Thoracic aorta (tissue), 2 donors: ENCODE measurements around the gene CYP1A1. TPM values are rescaled to one million over a fixed set of nuclear protein-coding genes. Genes with fewer than 3 reads are reported as not detected.

Experiments used
- ATAC-seq: fragments of 150-250 bp; one replicate; pipeline ENCODE4 v1.8.0; 2017; ENCODE audit warnings: low read depth; ENCODE audit not compliant: insufficient number of reproducible peaks, low FRiP score
- DNase-seq: peaks from one replicate; pipeline ENCODE4 v3.0.0-alpha.2; 2020; ENCODE audit warnings: low spot score
- H3K27ac ChIP-seq, 2 donors: fragments of 200-600 bp; sonication (generic); 1 replicate in 1 of 2; 2 replicates in 1 of 2; pipeline ENCODE4 v1.5.1; 2016; ENCODE audit warnings: mild to moderate bottlenecking in 2 of 2, moderate library complexity in 2 of 2
- H3K27me3 ChIP-seq: fragments of 200-600 bp; sonication (generic); replicated peaks from 2 replicates; pipeline ENCODE4 v1.6.0; 2016; ENCODE audit warnings: mild to moderate bottlenecking; ENCODE audit not compliant: insufficient read depth
- H3K36me3 ChIP-seq: fragments of 200-600 bp; sonication (generic); one replicate; pipeline ENCODE4 v1.5.1; 2016
- H3K4me1 ChIP-seq, 2 donors: fragments of 200-600 bp; sonication (generic); 1 replicate in 1 of 2; 2 replicates in 1 of 2; pipeline versions ENCODE4 v1.5.1 to v1.6.0; 2016; ENCODE audit warnings: low read depth in 2 of 2, mild to moderate bottlenecking in 1 of 2; ENCODE audit not compliant: control insufficient read depth in 1 of 2
- H3K4me3 ChIP-seq: fragments of 200-600 bp; sonication (generic); 2 replicates; pipeline ENCODE4 v1.5.1; 2016; ENCODE audit warnings: mild to moderate bottlenecking
- H3K9me3 ChIP-seq: fragments of 200-600 bp; sonication (generic); 2 replicates; pipeline ENCODE4 v1.5.1; 2016
- total RNA-seq, 2 donors: library from RNA; depleted of rRNA; stranded (reverse); fragments of >200 nt; gene quantifications; one replicate each; pipeline versions ENCODE4 v1.1.0 to v1.2.3, GENCODE V29; 2016
- TF ChIP-seq, protein P1 (sequence below): fragments of 200-600 bp; sonication (generic); IDR thresholded peaks from one replicate; pipeline ENCODE4 v1.5.1; 2019; ENCODE audit warnings: antibody characterized with exemption

CYP1A1 gene
- total RNA-seq, 2 donors from 2014 or later = 0.54 TPM; not detected in 1

DNA sequence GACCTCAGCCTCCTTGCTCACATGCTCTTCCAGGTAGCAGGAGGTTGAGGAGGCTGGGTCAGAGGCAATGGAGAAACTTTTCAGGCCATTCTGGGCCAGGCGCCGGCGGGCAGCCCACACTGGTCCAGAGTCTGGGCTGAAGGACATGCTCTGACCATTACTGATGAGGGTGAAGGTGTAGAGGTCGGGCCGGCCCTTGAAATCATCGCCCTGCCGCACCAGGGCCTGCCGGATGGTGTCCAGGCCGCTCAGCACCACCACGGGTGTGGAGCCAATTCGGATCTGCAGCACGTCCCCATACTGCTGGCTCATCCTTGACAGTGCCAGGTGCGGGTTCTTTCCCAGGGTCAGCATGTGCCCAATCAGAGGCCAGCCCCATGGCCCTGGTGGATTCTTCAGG, 2.7 kb downstream of the CYP1A1 start:
- H3K4me3 ChIP-seq = no peak overlapping the region
- TF ChIP-seq, protein P1, sequence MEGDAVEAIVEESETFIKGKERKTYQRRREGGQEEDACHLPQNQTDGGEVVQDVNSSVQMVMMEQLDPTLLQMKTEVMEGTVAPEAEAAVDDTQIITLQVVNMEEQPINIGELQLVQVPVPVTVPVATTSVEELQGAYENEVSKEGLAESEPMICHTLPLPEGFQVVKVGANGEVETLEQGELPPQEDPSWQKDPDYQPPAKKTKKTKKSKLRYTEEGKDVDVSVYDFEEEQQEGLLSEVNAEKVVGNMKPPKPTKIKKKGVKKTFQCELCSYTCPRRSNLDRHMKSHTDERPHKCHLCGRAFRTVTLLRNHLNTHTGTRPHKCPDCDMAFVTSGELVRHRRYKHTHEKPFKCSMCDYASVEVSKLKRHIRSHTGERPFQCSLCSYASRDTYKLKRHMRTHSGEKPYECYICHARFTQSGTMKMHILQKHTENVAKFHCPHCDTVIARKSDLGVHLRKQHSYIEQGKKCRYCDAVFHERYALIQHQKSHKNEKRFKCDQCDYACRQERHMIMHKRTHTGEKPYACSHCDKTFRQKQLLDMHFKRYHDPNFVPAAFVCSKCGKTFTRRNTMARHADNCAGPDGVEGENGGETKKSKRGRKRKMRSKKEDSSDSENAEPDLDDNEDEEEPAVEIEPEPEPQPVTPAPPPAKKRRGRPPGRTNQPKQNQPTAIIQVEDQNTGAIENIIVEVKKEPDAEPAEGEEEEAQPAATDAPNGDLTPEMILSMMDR = no peak
- no peak for DNase-seq

DNA sequence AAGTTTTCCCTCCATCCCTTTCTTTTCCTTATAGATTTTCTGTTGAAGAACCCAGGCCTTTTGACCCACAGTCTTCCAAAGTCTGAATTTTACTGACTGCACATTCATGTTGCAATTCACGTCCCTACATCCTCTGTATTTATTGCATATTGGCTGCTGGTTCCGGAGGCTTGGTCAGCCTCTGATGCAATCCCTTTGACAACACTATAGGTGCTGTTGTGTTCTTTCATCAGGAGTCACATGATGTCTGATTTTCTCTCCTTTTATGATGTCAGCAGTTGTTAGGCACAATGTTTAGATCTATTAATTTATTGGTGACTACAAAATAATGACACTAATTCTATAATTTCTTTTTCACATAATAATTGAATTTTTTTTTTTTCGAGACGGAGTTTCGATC, 8.7 kb downstream of the CYP1A1 start:
- no peaks in the 10 kb centered on the region for H3K27me3 ChIP-seq
- H3K9me3 ChIP-seq = no peaks in the 10 kb centered on the region
- TF ChIP-seq, protein P1 = no peak
- ATAC-seq (no peak), DNase-seq (no peak)
- H3K4me1 ChIP-seq = no peaks in the 10 kb centered on the region
- no peaks in the 10 kb centered on the region for H3K36me3 ChIP-seq
- H3K27ac ChIP-seq = no peak overlapping the region
- H3K4me3 ChIP-seq = no peak overlapping the region

More for the DNA sequence above, 2.7 kb downstream of the CYP1A1 start:
- Histone ChIP-seq H3K36me3 (no peaks in the 10 kb centered on the region), H3K9me3 (no peaks in the 10 kb centered on the region), H3K27ac (no peak overlapping the region), H3K4me1 (peaks cover 4 to 8% of the 10 kb centered on the region in 2 donors), H3K27me3 (no peaks in the 10 kb centered on the region)
- no peak for ATAC-seq

DNA sequence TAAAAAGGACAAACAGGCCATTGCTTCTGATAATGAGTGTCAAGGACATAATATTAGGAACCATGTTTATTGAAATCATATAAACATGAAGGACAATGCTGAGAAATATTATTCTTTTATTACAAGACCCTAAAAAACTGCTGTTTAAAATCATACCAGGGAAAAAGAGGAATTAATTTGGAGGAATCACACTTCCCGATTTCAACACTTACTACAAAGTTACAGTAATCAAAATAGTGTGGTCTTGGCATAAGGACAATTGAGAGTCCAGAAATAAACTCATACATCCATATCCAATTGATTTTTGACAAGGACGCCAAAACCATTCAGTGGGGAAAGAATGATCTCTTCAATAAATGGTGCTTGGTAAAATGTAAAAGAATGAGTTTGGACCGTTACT, 13.0 kb downstream of the CYP1A1 start:
- Histone ChIP-seq H3K4me3 (no peak overlapping the region), H3K27me3 (no peaks in the 10 kb centered on the region), H3K36me3 (no peaks in the 10 kb centered on the region), H3K9me3 (no peaks in the 10 kb centered on the region), H3K4me1 (no peaks in the 10 kb centered on the region), H3K27ac (no peak overlapping the region)
- DNase-seq (no peak), ATAC-seq (no peak)
- TF ChIP-seq, protein P1 = no peak

DNA sequence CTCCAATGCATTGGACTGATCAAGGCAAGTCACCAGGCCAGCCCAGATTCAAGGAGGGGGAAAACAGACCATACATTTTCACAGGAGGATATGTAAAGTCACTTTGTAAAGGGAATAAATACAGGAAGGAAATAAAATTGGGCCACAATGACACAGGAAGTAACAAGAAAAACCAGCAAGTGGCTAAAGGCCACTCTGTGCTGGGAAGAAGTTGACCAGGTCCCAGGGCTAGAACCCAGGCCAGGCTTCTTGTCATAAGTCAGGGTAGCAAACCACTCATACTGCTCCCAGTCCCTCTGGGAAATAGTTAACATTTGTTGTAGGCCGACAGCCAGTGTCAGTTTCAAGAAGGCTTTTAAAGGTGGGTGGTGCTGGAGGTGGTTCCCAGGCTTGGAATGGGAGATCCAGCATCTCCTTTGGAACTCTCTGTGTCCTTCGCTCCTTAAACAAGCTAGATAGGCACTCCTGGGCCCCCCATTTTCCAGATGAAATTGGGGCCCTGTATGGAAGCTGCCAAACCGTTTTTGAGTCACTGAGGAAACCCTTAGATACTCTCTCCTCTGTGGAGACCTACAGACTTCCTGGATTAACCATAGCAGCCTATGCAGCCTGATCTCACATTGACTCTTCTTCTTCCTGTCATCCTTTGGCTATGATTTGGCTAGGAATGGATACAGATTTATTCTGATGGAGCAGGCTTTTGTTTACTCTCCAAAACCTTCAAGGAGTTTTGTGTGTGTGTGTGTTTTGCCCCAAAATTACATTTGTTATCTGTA, 14.8 kb downstream of the CYP1A1 start:
- Histone ChIP-seq H3K27ac (no peak overlapping the region), H3K4me3 (no peak overlapping the region), H3K36me3 (no peaks in the 10 kb centered on the region), H3K27me3 (no peaks in the 10 kb centered on the region), H3K9me3 (no peaks in the 10 kb centered on the region), H3K4me1 (no peaks in the 10 kb centered on the region)
- ATAC-seq (no peak), DNase-seq (no peak)
- TF ChIP-seq, protein P1 = no peak

DNA sequence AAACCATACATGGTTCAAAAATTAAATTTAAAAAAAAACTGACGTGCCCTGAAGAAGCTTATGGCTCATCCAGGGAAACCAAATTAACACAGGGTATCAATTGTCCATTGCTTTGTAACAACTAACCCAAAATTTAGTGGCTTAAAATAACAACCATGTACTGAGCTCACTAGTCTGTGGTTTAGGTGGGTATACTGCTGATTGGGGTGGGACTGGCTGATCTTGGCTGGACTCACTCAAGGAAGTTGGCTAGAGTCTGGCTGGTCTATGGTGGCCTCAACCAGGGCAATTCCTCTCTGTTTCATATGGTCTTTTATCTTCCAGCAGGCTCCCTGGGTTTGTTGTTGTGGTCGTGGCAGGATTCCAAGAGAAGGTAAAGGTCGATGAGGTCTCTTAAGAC, 15.4 kb downstream of the CYP1A1 start:
- Histone ChIP-seq H3K27ac (no peak overlapping the region), H3K9me3 (no peaks in the 10 kb centered on the region), H3K36me3 (no peaks in the 10 kb centered on the region), H3K4me1 (no peaks in the 10 kb centered on the region), H3K27me3 (no peaks in the 10 kb centered on the region), H3K4me3 (no peak overlapping the region)
- ATAC-seq = no peak
- DNase-seq = no peak
- TF ChIP-seq, protein P1 = no peak
